Smooth muscle cell (in vitro differentiated cells): ENCODE results near the gene ADCY3. TPM values are rescaled to one million over a fixed set of nuclear protein-coding genes. Genes with fewer than 3 reads are reported as not detected.
"Not testable (repeated sequence)": the region's sequence is repeated elsewhere in the genome, so short reads cannot be mapped to it uniquely, and the experiment has no call there.

Experiments
- DNase-seq: peaks from one replicate; lab custom pipeline; 2025; ENCODE audit not compliant: unreplicated experiment; lab: John Stamatoyannopoulos, UW
- H2AFZ ChIP-seq: fragments of 200-600 bp; sonication (generic); 2 replicates; pipeline ENCODE4 v1.6.0; 2016; ENCODE audit warnings: antibody characterized with exemption, low read depth, mild to moderate bottlenecking
- H3F3A ChIP-seq: fragments of 200-600 bp; sonication (generic); 2 replicates; pipeline ENCODE4 v1.6.0; 2017; ENCODE audit warnings: antibody characterized with exemption, low read depth
- H3K27ac ChIP-seq: fragments of 200-600 bp; sonication (generic); 2 replicates; pipeline ENCODE4 v1.5.1; 2016; ENCODE audit warnings: low read depth, mild to moderate bottlenecking
- H3K27me3 ChIP-seq: fragments of 200-600 bp; sonication (generic); 2 replicates; pipeline ENCODE4 v1.6.1; 2016; ENCODE audit warnings: low read depth, mild to moderate bottlenecking
- H3K36me3 ChIP-seq: fragments of 200-600 bp; sonication (generic); 2 replicates; pipeline ENCODE4 v1.5.1; 2016; ENCODE audit warnings: low read depth
- H3K4me1 ChIP-seq: fragments of 200-600 bp; sonication (generic); 2 replicates; pipeline ENCODE4 v1.5.1; 2016; ENCODE audit warnings: low read depth
- H3K4me2 ChIP-seq: fragments of 200-600 bp; sonication (generic); 2 replicates; pipeline ENCODE4 v1.6.0; 2016; ENCODE audit warnings: mild to moderate bottlenecking
- H3K4me3 ChIP-seq: fragments of 200-600 bp; sonication (generic); 2 replicates; pipeline ENCODE4 v1.5.1; 2016; ENCODE audit warnings: mild to moderate bottlenecking
- H3K79me2 ChIP-seq: fragments of 200-600 bp; sonication (generic); 2 replicates; pipeline ENCODE4 v1.6.0; 2016; ENCODE audit warnings: low read depth, mild to moderate bottlenecking
- H3K9ac ChIP-seq: fragments of 200-600 bp; sonication (generic); 2 replicates; pipeline ENCODE4 v1.6.0; 2016; ENCODE audit warnings: low read depth
- H3K9me3 ChIP-seq: fragments of 200-600 bp; sonication (generic); replicated peaks from 2 replicates; pipeline ENCODE4 v1.5.1; 2016; ENCODE audit warnings: low read depth
- H4K20me1 ChIP-seq: fragments of 200-600 bp; sonication (generic); 2 replicates; pipeline ENCODE4 v1.6.0; 2016; ENCODE audit warnings: low read depth
- WGBS: methylation state at CpG from one replicate; pipeline ENCODE4 v1.1.7; 2016; ENCODE audit warnings: low lambda C conversion rate; 5-methylcytosine and 5-hydroxymethylcytosine counted together
- polyA plus RNA-seq: library from polyadenylated mRNA; unstranded; fragments of >200 nt; fragmentation: Nextera tagmentation; extraction: Ambion mirVana; gene quantifications from 2 replicates; pipeline ENCODE4 v1.2.1, GENCODE V29; 2016
- total RNA-seq: library from RNA; depleted of rRNA; stranded (reverse); fragments of >200 nt; gene quantifications from 2 replicates; pipeline ENCODE4 v1.2.3, GENCODE V29; 2014
- TF ChIP-seq, protein P1 (sequence below): fragments of 200-600 bp; sonication (generic); IDR thresholded peaks from 2 replicates; pipeline ENCODE4 v1.5.1; 2017; ENCODE audit warnings: borderline replicate concordance, mild to moderate bottlenecking, antibody characterized with exemption; ENCODE audit not compliant: insufficient read depth, poor library complexity, severe bottlenecking

The ADCY3 gene
- total and polyA plus RNA-seq, 2 experiments from 2014 or later, result 20.8 to 41.7 TPM

DNA sequence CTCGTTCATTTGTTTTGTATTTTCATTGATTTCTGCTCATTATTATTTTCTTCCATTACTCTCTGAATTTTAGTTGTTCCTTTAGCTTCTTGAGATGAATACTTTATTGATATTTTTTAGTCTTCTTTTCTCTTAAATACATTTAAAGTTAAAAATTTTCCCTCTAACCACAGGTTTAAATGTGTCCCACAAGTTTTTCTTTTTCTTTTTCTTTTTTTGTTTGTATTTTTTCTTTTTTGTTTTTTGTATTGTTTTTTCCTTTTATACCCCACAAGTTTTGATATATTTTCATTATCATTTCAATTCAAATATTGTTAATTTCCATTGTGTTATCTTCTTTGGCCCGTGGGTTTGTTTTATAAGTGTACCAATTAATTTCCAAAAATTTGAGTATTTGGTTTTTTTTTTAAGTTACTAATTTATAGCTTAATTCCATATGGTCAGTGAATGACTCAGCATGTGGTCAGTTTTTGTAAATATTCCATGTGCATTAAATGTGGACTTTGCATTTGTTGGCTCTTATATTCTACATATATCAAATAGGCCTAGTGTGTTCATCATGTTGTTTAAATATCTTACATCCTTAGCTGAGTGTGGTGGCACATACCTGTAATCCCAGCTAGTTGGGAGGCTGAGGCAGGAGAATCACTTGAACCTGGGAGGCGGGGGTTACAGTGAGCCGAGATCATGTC lies 110.6 kb downstream of the ADCY3 start:
- H3K4me2 ChIP-seq, result no peak overlapping the region
- no peaks in the 10 kb centered on the region for H3K36me3 ChIP-seq

DNA sequence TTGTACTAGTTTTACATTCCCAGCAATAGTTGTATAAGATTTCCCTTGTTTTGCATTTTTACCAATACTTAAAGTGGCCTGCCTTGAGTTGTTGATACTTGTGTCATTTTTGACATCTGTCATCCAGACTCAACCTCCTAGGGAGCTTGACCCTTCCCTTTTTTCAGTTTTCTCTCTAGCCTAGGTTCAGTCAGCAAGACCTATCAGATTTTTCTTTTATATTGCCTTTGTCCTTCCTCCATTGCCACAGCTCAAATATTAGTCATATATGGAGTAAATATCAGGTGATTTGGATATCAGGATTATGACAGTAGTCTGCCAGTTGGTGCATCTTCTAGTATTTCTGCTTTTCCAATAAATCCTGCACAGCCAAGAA lies 113.4 kb downstream of the ADCY3 start:
- Histone ChIP-seq H3K27ac (no peak overlapping the region), H3K9ac (no peak overlapping the region), H4K20me1 (no peaks in the 10 kb centered on the region), H3K27me3 (no peaks in the 10 kb centered on the region), H3K9me3 (no peaks in the 10 kb centered on the region), H3K36me3 (no peaks in the 10 kb centered on the region), H3F3A (no peaks in the 10 kb centered on the region), H3K4me1 (no peaks in the 10 kb centered on the region), H2AFZ (no peak overlapping the region), H3K4me3 (no peak overlapping the region), H3K4me2 (no peak overlapping the region), H3K79me2 (peaks cover 56% of the 10 kb centered on the region)
- TF ChIP-seq, protein P1, sequence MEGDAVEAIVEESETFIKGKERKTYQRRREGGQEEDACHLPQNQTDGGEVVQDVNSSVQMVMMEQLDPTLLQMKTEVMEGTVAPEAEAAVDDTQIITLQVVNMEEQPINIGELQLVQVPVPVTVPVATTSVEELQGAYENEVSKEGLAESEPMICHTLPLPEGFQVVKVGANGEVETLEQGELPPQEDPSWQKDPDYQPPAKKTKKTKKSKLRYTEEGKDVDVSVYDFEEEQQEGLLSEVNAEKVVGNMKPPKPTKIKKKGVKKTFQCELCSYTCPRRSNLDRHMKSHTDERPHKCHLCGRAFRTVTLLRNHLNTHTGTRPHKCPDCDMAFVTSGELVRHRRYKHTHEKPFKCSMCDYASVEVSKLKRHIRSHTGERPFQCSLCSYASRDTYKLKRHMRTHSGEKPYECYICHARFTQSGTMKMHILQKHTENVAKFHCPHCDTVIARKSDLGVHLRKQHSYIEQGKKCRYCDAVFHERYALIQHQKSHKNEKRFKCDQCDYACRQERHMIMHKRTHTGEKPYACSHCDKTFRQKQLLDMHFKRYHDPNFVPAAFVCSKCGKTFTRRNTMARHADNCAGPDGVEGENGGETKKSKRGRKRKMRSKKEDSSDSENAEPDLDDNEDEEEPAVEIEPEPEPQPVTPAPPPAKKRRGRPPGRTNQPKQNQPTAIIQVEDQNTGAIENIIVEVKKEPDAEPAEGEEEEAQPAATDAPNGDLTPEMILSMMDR, result no peak
- no peak for DNase-seq

More for the DNA sequence above, 110.6 kb downstream of the ADCY3 start:
- H2AFZ ChIP-seq, result no peak overlapping the region
- DNase-seq, result no peak
- no peaks in the 10 kb centered on the region for H3K4me1 ChIP-seq
- H3F3A ChIP-seq, result no peaks in the 10 kb centered on the region
- 98% methylated on average over 4 of the region's 4 CpGs for WGBS
- TF ChIP-seq, protein P1, result no peak
- no peaks in the 10 kb centered on the region for H3K27me3 ChIP-seq
- no peak overlapping the region for H3K4me3 ChIP-seq
- H3K9me3 ChIP-seq, result no peaks in the 10 kb centered on the region
- H3K9ac ChIP-seq, result no peak overlapping the region
- H3K27ac ChIP-seq, result no peak overlapping the region
- H3K79me2 ChIP-seq, result peaks cover 67% of the 10 kb centered on the region
- H4K20me1 ChIP-seq, result no peaks in the 10 kb centered on the region

DNA sequence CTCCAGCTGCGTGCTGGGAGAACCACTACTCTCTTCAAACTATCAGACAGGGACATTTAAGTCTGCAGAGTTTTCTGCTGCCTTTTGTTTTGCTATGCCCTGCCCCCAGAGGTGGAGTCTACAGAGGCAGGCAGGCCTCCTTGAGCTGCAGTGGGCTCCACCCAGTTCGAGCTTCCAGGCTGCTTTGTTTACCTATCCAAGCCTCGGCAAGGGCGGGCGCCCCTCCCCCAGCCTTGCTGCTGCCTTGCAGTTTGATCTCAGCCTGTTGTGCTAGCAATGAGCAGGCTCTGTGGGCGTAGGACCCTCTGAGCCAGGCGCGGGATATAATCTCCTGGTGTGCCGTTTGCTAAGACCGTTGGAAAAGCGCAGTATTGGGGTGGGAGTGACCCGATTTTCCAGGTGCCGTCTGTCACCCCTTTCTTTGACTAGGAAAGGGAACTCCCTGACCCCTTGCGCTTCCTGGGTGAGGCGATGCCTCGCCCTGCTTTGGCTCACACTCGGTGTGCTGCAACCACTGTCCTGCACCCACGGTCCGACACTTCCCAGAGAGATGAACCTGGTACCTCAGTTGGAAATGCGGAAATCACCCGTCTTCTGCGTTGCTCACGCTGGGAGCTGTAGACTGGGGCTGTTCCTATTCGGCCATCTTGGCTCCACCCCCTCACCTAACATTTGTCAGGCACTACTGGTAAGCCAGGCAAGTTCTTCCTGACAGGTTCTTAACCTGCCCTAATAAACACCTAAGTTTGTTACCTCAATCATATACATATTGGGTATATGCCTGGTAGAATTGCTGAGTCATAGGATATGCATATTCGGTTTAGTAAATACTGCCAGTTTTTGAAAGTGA lies 114.0 kb downstream of the ADCY3 start:
- WGBS, result over 99% methylated on average over 24 of the region's 25 CpGs
- H3K79me2 ChIP-seq, result peaks cover 55% of the 10 kb centered on the region
- H3K4me1 ChIP-seq, H2AFZ ChIP-seq, H4K20me1 ChIP-seq, H3K4me3 ChIP-seq, H3K4me2 ChIP-seq, H3F3A ChIP-seq, H3K9me3 ChIP-seq, H3K27ac ChIP-seq, H3K36me3 ChIP-seq, DNase-seq, H3K27me3 ChIP-seq, H3K9ac ChIP-seq: not testable (repeated sequence)

DNA sequence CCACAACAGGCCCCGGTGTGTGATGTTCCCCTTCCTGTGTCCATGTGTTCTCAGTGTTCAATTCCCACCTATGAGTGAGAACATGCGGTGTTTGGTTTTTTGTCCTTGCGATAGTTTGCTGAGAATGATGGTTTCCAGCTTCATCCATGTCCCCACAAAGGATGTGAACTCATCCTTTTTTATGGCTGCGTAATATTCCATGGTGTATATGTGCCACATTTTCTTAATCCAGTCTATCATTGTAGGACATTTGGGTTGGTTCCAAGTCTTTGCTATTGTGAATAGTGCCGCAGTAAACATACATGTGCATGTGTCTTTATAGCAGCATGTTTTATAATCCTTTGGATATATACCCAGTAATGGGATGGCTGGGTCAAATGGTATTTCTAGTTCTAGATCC lies 119.5 kb downstream of the ADCY3 start:
- not testable (repeated sequence) for H3K4me3 ChIP-seq, H4K20me1 ChIP-seq, H3K27ac ChIP-seq, H2AFZ ChIP-seq, H3K9ac ChIP-seq, H3K4me2 ChIP-seq, H3K4me1 ChIP-seq, H3K27me3 ChIP-seq, DNase-seq, H3F3A ChIP-seq, H3K9me3 ChIP-seq, H3K36me3 ChIP-seq
- WGBS, result 78% methylated on average over 5 of the region's 5 CpGs
- H3K79me2 ChIP-seq, result peaks cover 54% of the 10 kb centered on the region
